HG03342 (cell line): Measurements from ENCODE around the gene RPSA.
"Not testable (repeated sequence)": the region's sequence is repeated elsewhere in the genome, so short reads cannot be mapped to it uniquely, and the experiment has no call there.

Source experiments
- ATAC-seq: cut with Tn5 transposase; IDR thresholded peaks from one replicate; pipeline ENCODE4 v1.9.1; 2021; ENCODE audit warnings: mild to moderate bottlenecking, moderate library complexity; ENCODE audit not compliant: unreplicated experiment

Gene RPSA

GRCh38 chr3:39406368-39407258, at the start of gene RPSA:
TSS of gene RPSA (plus strand) at chr3:39406720. CDS start at chr3:39407654, 934 bp downstream.
- ATAC-seq: peak; percentile 94

DNA sequence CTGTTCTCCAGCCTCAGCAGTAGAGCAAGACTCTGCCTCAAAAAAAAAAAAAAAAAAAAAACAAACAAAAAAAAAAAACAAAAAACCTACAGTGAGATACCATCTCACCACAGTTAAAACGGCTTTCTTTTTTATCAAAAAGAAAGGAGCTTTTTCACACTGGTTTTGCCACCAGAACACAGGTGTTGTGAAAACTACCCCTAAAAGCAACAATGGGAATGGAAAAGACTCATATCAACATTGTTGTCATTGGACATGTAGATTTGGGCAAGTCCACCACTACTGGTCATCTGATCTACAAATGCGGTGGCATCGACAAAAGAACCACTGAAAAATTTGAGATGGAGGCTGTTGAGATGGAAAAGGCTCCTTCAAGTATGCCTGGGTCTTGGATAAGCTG, 48.2 kb upstream of the RPSA start:
- no peak for ATAC-seq

DNA sequence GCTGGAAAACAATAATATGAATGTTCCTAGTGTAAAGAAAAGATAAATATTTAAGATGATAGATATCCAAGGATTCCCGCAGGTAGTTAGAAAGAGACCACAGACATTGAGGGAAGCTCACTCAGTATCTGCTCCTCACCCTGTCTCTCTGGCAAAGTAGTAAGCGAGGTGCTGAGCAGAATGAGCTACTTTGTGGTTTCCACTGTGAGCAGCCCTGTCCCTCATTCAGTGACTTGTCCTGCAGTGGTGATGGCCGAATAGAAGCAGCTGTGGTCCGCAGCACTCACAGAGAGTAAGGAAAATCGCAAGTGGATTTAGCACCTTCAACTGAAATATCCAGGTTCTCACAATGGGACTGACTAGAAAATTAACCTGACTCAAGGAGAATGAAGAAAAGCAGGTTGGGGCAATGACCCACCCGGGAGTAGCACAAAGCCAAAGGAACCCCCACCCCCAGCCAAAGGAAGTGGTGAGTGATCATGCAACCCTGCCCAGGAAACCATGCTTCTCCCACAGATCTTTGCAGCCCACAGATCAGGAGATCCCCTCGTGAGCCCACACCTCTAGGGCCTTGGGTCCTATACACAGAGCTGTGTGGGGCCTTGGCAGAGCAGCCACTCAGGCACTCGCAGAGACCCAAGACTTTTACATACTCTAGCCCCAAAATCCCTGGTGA, 45.1 kb upstream of the RPSA start:
- ATAC-seq: no peak

DNA sequence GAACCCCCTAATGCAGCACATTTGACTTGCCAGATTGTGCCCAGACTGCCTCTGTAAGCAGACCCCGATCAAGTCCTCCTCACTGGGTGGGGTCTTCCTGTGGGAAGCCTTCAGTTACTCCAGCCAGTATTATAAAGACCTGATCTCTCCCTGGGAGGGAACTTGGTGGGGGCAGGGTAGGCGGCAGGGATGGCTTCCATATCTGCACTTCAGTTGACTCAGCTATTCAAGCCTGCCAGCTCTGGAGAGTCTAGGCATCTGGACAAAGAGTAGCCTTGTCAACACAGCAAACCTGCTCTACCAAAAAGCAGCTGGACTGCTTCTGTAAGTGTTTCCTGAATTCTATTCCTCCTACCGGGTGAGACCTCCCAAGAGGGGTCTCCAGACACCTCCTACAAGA, 44.3 kb upstream of the RPSA start:
- ATAC-seq: no peak

DNA sequence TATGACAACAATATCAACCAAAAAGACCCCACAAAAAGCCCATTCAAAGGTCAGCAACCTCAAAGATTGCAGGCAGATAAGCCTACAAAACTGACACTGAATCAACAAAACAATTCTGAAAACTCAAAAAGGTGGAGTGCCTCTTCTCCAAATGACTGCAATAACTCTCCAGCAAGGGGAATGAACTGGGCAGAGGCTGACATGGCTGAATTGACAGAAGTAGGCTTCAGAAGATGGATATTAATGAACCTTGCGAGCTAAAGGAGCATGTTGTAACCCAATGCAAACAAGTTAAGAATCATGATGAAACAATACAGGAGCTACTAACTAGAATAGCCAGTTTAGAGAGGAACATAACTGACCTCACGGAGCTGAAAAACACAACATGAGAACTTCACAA, 43.7 kb upstream of the RPSA start:
- ATAC-seq: no peak

DNA sequence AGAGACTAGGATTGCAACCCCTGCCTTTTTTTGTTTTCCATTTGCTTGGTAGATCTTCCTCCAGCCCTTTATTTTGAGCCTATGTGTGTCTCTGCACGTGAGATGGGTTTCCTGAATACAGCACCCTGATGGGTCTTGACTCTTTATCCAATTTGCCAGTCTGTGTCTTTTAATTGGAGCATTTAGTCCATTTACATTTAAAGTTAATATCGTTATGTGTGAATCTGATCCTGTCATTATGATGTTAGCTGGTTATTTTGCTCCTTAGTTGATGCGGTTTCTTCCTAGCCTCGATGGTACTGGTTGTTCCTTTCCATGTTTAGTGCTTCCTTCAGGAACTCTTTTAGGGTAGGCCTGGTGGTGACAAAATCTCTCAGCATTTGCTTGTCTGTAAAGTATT, 36.1 kb upstream of the RPSA start:
- not testable (repeated sequence) for ATAC-seq

GRCh38 chr3:39372833-39373232, 33.7 kb upstream of the RPSA start:
- ATAC-seq: no peak

DNA sequence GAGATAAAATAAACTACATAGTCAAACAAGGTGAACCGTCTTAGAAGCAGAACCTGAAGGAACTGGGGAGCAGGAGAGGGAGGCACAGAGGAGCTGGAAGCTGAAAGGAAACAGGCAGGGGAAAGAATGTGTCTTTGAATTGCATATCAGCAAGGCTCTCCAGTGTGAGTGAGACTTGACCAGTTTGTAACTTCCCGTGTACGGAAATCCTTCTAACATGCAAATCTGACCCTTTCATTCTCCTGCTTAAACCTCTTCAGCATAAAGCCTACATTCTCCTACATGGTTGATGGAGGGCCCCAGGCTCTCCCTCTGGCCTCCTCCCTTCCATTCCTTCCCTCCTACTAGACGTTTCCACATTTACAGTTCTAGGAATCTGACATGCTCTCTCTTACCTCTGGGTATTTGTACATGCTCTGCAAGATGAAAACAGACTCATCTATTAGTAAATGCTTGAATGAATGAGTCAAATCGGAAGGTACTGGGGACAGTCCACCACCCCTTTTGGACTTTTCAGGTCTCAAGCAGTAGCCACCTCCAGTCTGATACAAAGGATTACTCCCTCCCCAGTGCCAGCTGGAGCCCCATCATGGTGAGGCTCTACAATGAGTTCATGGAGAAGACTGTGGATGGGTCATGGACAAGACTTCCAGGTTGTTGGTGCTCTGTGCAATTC, 29.4 kb upstream of the RPSA start:
- ATAC-seq: no peak

DNA sequence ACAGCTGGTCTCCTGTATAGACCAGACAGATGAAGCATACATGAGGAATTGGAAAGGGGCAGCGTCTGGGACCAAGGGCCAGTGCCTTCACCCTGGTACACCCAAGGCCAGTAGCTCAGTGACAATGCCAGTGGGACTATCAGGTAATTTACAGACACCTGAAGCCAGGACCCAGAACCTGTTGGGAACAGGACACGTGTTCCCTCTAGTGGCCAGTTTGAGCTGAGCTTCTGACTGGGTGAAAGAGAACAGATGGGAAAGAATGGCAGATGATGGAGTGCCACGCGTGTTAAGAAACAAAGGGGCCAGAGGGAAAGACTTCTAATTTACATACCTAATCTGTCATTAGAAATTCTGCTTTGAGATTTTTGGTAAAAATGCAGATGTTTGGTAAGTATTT, 28.4 kb upstream of the RPSA start:
- ATAC-seq: peak; percentile 86

GRCh38 chr3:39378957-39379777, 27.4 kb upstream of the RPSA start:
- no peak for ATAC-seq

GRCh38 chr3:39379778-39380155, 26.8 kb upstream of the RPSA start:
- ATAC-seq: no peak

DNA sequence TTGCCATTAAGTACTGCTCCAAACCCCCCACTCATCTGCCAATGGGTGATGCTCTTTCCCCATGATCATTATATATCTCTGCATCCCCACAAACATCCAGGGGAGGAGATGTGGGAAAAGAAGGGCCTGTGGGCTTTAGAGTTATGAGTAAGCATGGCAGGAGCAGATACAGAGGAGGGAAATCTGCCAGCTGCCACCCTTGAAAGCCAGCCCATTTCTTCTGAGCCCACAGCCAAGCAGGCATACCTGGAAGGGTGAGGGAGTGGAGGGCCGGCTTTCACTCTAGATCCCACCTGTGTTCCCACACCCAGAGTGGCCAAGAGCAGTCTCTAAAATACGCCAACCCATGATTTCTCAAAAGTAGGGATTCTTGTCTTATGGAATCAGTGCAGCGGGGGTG, 25.1 kb upstream of the RPSA start:
- no peak for ATAC-seq

DNA sequence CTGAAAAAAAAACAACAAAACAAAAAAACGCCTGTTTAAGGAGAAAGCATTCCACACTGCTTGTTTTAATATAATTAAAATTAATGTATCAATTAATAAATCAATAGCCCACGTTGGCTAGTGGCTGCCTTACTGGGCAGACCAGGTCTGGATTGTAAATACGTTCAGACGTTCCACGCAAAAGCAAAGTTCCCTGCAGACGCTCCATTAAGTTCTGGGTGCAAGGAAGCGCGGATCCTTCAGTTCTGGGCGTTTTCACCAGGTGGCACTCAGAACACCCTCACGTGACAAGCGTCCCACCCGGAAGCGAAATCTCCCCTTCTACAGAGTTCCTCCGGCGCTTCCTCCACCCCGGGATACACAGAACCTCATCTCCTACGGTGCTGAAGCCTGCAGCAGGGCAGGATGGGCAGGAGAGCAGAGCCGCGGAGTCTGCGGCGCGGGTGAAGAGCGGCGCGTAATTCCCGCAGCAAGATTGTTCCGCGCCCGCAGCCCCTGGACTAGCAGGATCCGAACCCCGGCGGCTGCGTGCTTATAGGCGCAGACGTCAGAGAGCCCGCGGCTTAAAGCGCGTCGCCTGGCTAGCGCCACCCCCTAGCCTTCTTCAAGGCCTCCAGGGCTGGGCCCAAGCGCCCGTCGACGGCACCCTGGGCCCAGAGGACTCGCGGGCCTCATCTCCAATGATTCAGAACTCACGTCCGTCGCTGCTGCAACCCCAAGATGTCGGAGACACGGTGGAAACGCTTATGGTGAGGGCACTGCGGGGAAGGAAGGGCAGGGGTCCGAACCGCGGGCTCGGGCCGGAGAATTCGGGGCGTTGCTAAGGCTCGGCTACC, 23.3 kb upstream of the RPSA start, which contains the start of gene SLC25A38:
SLC25A38 (plus strand) TSS at position 326 of the 836 bp plus-strand sequence; CDS start at position 681, 355 bp downstream.
- ATAC-seq: peak; percentile 73

DNA sequence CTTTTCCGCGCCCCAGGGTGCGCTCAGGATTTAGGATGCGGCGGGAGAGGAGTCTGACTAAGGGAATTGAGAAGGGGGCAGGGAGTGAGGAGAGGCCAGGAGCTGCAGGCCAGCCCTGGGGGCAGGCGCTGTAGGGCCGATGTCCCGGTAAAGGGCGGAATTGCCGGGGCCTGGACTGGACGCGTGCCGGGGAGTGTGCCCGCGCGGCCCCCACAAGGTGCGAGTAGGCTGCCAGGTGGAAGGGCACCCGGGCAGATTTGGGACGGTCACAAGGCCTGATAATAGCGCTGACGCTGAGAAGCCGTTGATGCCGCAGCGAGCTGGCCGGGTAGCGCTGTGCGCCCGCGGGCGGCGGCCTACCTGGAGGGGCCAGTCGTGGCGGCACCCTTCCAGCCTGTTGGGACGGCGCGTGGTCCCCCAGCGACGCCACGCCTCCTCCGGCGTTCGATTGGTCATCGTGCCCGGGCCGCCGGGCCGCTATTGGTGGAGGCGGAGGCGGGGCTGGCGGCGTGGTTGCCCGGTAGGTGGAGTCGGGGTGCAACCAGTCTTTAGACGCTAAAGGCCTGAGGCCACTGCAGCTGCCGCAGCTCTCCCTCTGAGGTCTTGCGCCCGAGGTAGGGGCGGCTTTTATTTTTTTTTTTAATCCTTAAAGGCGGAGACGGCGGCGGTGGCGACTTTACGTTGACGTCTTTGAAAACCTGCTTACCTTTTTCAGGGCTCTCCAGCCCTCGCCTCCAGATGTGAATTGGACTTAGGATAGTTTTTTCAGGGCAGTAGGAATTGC, 22.4 kb upstream of the RPSA start:
- peak; percentile 74 for ATAC-seq

- no peak for ATAC-seq
Observed at GRCh38 chr3:39384665-39385000, 21.9 kb upstream of the RPSA start.

DNA sequence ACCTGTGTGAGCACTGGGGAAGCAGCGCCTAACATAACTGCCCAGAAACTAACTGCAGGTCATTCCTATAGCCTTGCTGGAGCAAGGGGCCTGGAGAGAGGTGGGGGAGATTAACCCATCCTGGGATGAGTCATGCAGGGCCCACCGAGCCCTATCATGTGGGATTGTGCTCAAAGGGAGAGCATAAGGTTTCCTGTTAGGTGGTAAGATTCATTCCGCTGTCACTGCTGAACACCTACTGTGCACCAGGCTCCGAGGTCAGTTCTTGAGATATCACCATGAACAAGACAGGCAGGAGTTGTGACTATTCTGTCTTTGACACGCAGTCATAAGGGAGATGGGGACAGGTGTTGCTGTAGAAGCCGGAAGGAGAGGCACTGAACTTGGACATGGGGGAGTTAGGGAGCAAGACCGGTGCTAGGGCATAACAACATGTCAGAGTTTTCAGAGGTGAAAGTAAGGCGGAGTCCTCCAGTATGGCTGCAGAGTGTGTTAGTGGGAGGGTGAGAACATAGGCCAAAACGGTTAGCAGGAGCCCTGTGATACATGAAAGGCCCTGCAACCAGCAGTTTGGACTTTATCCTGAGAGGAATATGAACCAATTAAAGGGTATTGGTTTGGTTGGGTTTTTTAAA, 20.9 kb upstream of the RPSA start:
- ATAC-seq: no peak

- no peak for ATAC-seq
Observed at GRCh38 chr3:39386318-39386717, 20.2 kb upstream of the RPSA start.

GRCh38 chr3:39387411-39387975, 19.0 kb upstream of the RPSA start:
- no peak for ATAC-seq
